Keratinocyte (primary cell): ENCODE measurements around the gene CFC1. TPM values are rescaled to one million over a fixed set of nuclear protein-coding genes. Genes with fewer than 3 reads are reported as not detected.
"Not testable (repeated sequence)": the region's sequence is repeated elsewhere in the genome, so short reads cannot be mapped to it uniquely, and the experiment has no call there.

Experiments
- DNase-seq: peaks from one replicate; pipeline ENCODE4 v3.0.0-alpha.2; 2011; ENCODE audit warnings: low read depth, missing footprints, low spot score
- FAIRE-seq: peaks from 2 replicates; lab custom pipeline; 2011; peaks lifted over from hg19 to GRCh38; lab: Jason Lieb, UNC
- H2AFZ ChIP-seq: 2 replicates; pipeline ENCODE4 v1.6.0; 2012; ENCODE audit warnings: low read length, control low read depth, inconsistent platforms; ENCODE audit not compliant: control insufficient read depth
- H3K27ac ChIP-seq: 2 replicates; pipeline ENCODE4 v1.5.1; 2011; ENCODE audit warnings: low read length; ENCODE audit not compliant: control insufficient read depth, insufficient read depth
- H3K27me3 ChIP-seq: 3 replicates; pipeline ENCODE4 v1.6.0; 2011; ENCODE audit warnings: low read length; ENCODE audit not compliant: control insufficient read depth, insufficient read depth; ENCODE audit errors: extremely low read depth
- H3K36me3 ChIP-seq, 2 experiments: 2 replicates in 1 of 2; 3 replicates in 1 of 2; pipeline ENCODE4 v1.5.1; 2011; ENCODE audit warnings: low read length in 2 of 2, mild to moderate bottlenecking in 1 of 2; ENCODE audit not compliant: control insufficient read depth in 2 of 2, insufficient read depth in 2 of 2; ENCODE audit errors: extremely low read depth in 1 of 2
- H3K4me1 ChIP-seq: 3 replicates; pipeline ENCODE4 v1.5.1; 2011; ENCODE audit warnings: low read length; ENCODE audit not compliant: control insufficient read depth, insufficient read depth; ENCODE audit errors: extremely low read depth
- H3K4me2 ChIP-seq: 3 replicates; pipeline ENCODE4 v1.6.0; 2011; ENCODE audit warnings: low read depth, low read length; ENCODE audit not compliant: control insufficient read depth, insufficient read depth; ENCODE audit errors: extremely low read depth
- H3K4me3 ChIP-seq, 3 experiments: fragments of 200-600 bp in 1 of 3; sonication (generic) in 1 of 3; 2 replicates in 2 of 3; 3 replicates in 1 of 3; pipeline ENCODE4 v1.5.1; 2011 to 2016; ENCODE audit warnings: low read length in 3 of 3, mild to moderate bottlenecking in 3 of 3, control low read depth in 2 of 3, inconsistent platforms in 1 of 3, low read depth in 1 of 3, mixed read lengths in 1 of 3, mixed run types in 1 of 3, moderate library complexity in 1 of 3; ENCODE audit not compliant: control insufficient read depth in 2 of 3, insufficient read depth in 2 of 3; ENCODE audit errors: extremely low read depth in 1 of 3
- H3K79me2 ChIP-seq: 2 replicates; pipeline ENCODE4 v1.6.0; 2012; ENCODE audit warnings: low read length; ENCODE audit not compliant: control insufficient read depth, insufficient read depth
- H3K9ac ChIP-seq: 3 replicates; pipeline ENCODE4 v1.6.0; 2011; ENCODE audit warnings: low read length; ENCODE audit not compliant: control insufficient read depth, insufficient read depth; ENCODE audit errors: extremely low read depth
- H3K9me1 ChIP-seq: 3 replicates; pipeline ENCODE4 v1.6.0; 2011; ENCODE audit warnings: low read length; ENCODE audit not compliant: control insufficient read depth, insufficient read depth; ENCODE audit errors: extremely low read depth
- H3K9me3 ChIP-seq: 2 replicates; pipeline ENCODE4 v1.5.1; 2012; ENCODE audit warnings: low read depth, low read length; ENCODE audit not compliant: control insufficient read depth
- H4K20me1 ChIP-seq: 3 replicates; pipeline ENCODE4 v1.6.0; 2011; ENCODE audit warnings: low read length; ENCODE audit not compliant: control insufficient read depth, insufficient read depth; ENCODE audit errors: extremely low read depth
- dilution Hi-C: fragments of 300-500 bp; cut with MboI; formaldehyde crosslinking; loops from one replicate; pipeline ENCODE4 v1.7.0; 2020; ENCODE audit warnings: low sequenced_read_pairs; ENCODE audit not compliant: extremely low pct_ligation_motif_present
- polyA plus RNA-seq, 5 experiments: library from polyadenylated mRNA; depleted of rRNA in 3 of 5; stranded (reverse) in 3 of 5; stranded (forward) in 1 of 5; unstranded in 1 of 5; fragments of >200 nt; gene quantifications; 1 replicate in 1 of 5; 2 replicates in 3 of 5; 3 replicates in 1 of 5; pipeline versions ENCODE4 v1.2.1 to v1.2.3, GENCODE V29; 2011 to 2012; ENCODE audit warnings: missing spikeins in 2 of 5, low read depth in 1 of 5, low replicate concordance in 1 of 5

CFC1 gene
- polyA plus RNA-seq, 1 donor (not counting 4 experiments of a cell fraction or from before 2014, with no cell fraction given), result not detected

DNA sequence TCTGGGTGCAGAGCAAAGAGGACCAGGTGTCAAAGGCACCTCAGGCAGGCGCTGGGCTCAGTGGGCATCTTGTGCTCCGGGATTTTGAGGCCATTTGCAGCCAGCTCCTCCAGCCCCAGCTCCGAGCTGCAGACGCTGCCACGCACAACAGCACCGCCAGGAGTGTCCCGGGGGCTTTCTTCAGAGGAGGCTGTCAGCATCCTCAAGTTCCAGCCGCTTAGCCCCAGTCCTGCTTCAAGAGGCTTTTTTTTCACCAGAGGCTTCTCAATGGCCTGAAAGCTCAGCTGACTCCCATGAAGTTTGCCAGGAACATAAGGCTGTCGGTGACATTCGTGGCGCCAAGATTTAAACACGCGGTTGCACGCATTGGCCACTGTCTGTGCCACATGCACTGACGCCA is 11.1 kb upstream of the CFC1 start:
- H3K4me1 ChIP-seq, DNase-seq, H3K27ac ChIP-seq, H2AFZ ChIP-seq, H3K36me3 ChIP-seq, H3K9ac ChIP-seq, H4K20me1 ChIP-seq, H3K4me2 ChIP-seq, dilution Hi-C loops, H3K4me3 ChIP-seq, H3K9me1 ChIP-seq, FAIRE-seq, H3K79me2 ChIP-seq, H3K27me3 ChIP-seq, H3K9me3 ChIP-seq: not testable (repeated sequence)

DNA sequence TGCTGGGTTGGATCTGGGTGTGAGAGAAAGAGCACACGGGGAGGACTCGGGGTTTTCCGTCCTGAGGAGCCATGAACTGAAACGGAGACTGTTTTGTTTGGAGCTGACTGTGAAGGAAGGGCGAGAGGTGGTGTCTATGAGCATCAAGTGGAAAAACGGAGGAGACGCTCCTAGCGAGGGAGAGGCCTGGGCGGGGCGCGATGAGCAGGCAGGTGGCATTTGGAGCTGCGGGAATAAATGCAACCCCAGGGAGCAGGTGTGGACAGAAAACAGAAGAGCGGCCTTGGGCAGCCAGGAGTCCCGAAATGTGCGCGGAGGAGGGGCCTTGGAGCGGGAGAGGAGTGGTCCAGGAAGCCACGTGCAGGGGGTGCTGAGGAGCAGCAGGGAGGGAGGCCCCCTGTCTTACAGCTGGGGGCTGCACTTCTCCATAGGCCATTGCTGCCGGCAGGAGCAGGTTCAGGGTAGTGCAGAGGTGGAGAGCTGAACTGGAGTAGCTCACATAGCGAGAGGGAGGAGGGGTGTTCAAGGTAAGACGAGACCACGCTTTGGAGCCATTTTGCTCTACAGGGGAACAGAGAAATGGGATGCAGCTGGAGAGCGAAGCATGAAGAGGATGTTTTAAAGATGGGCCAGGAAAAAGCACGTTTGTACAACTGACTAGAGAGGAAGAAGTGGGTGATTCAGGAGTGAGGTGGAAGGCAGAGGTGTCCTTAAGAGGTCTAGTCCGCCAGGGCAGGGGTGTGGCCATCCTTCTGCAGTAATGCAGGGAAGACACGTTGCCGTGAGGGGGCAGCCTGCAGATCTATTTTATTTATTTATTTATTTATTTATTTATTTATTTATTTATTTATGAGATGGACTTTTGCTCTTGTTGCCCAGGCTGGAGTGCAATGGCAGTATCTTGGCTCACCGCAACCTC is 9.9 kb upstream of the CFC1 start:
- FAIRE-seq, H4K20me1 ChIP-seq, H3K27me3 ChIP-seq, dilution Hi-C loops, H3K79me2 ChIP-seq, H3K9ac ChIP-seq, H3K27ac ChIP-seq, H2AFZ ChIP-seq, H3K9me1 ChIP-seq, H3K4me1 ChIP-seq, H3K4me2 ChIP-seq, DNase-seq, H3K4me3 ChIP-seq, H3K9me3 ChIP-seq, H3K36me3 ChIP-seq: not testable (repeated sequence)

GRCh38 chr2:130608276-130609001 is 9.1 kb upstream of the CFC1 start:
- H3K9me1 ChIP-seq, H3K36me3 ChIP-seq, H3K9ac ChIP-seq, H3K9me3 ChIP-seq, DNase-seq, H3K79me2 ChIP-seq, H2AFZ ChIP-seq, H4K20me1 ChIP-seq, H3K4me3 ChIP-seq, H3K4me1 ChIP-seq, H3K27ac ChIP-seq, FAIRE-seq, H3K4me2 ChIP-seq, H3K27me3 ChIP-seq, dilution Hi-C loops: not testable (repeated sequence)

GRCh38 chr2:130601648-130602302 is 2.4 kb upstream of the CFC1 start:
- H3K36me3 ChIP-seq, H3K27me3 ChIP-seq, H3K4me3 ChIP-seq, FAIRE-seq, dilution Hi-C loops, H3K4me1 ChIP-seq, H2AFZ ChIP-seq, H3K4me2 ChIP-seq, H3K27ac ChIP-seq, H4K20me1 ChIP-seq, H3K9me3 ChIP-seq, DNase-seq, H3K9ac ChIP-seq, H3K9me1 ChIP-seq, H3K79me2 ChIP-seq: not testable (repeated sequence)
